22Rv1 (cell line): ENCODE measurements around the gene ZNF462.
A peak's percentile ranks its signal among the peaks of the same experiment; 100 is the strongest.

Experiments
- H3K27ac ChIP-seq: fragments of 450-650 bp; 2 replicates; pipeline ENCODE4 v1.5.1; 2017
- CTCF ChIP-seq: fragments of 450-650 bp; IDR thresholded peaks from 2 replicates; pipeline ENCODE4 v1.5.1; 2017; ENCODE audit warnings: mild to moderate bottlenecking
- ZFX ChIP-seq: fragments of 450-650 bp; IDR thresholded peaks from 2 replicates; pipeline ENCODE4 v1.6.1; 2017; ENCODE audit warnings: antibody characterized with exemption, borderline replicate concordance

The ZNF462 gene

GRCh38 chr9:106928350-106928749, 65.4 kb downstream of the ZNF462 start:
- TF ChIP-seq ZFX (no peak), CTCF (no peak)
- no peak overlapping the region for H3K27ac ChIP-seq

DNA sequence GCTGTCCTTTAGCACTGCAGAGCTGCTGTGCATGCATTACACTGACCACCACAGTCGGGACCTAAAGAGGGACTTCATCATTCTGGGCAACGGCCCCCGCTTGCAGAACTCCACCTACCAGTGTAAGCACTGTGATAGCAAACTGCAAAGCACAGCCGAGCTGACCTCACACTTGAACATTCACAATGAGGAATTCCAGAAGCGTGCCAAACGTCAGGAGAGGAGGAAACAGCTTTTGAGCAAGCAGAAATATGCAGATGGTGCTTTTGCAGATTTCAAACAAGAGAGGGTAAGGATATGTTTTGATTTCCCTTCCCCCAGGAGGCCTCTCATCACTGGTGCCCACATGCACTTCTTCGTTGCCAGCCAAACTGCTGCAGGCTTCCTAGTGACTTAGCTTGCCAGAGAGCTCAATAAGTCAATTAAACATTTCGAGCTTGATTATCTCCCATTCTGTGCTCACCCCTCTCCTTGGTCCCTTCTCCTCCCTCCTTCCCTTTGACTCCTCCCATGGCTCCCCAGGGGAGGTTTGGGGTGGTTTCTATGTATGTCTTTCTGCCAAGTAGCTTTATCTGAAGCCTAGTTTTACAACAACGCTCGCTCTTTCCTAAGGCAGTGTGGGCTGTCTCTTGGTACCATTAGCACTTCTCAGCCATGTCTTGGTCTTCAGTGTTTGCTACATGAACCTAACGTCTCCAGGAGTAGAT, 66.7 kb downstream of the ZNF462 start:
- TF ChIP-seq ZFX (no peak), CTCF (no peak)
- no peak overlapping the region; the same call in 1 of the 2 replicates for H3K27ac ChIP-seq

DNA sequence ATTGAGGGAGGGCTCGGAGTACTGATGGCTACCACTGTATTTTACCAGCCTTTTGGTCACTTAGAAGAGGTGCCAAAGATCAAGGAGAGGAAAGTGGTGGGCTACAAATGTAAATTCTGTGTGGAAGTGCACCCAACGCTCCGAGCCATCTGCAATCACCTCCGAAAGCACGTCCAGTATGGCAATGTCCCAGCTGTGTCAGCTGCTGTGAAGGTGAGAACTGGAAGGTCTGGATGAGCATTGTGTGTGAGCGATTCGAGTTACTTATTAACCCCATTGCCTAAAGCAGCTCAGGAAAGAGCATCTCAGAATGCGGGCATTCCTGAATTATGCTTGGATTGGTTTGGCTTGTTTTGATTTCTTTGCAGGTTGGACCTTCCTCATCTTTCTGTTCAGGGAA, 67.5 kb downstream of the ZNF462 start:
- TF ChIP-seq CTCF (no peak), ZFX (no peak)
- H3K27ac ChIP-seq, result peak overlapping the region; percentile 46

DNA sequence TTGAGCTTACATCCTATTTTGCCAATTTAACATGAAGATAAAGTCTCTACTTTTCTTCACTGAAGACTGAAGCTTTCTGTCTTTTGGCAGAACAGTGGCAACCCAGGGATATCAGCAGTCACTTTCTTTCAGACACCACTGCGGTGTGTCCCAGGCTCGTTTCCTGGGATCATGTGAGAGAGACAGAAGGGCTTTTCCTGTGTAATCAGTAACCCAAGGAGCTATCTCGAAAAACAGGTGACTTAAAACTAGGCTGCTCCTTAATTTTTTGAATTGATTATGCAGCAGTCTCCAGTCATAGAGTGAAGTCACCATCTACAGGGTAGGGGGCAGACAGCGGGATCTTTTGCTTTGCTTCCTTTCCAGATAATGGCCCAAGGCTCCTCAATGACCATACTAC, 68.5 kb downstream of the ZNF462 start:
- H3K27ac ChIP-seq, result no peak overlapping the region
- TF ChIP-seq ZFX, result no peak
- no peak for TF ChIP-seq CTCF

DNA sequence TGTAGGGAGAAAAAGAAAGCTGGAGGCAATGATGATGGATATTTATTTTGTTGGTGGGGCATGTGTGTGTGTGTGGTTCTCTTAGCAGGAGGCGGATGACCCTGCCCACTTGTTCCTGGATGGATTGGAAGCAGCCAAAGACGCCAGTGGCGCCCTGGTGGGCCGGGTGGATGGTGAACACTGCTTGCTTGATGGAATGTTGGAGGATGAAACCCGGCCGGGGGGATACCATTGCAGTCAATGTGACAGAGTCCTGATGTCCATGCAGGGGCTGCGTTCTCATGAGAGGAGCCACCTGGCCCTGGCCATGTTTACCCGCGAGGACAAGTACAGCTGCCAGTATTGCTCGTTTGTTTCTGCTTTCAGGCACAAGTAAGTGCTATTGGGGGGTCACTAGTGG, 69.2 kb downstream of the ZNF462 start:
- no peak overlapping the region for H3K27ac ChIP-seq

GRCh38 chr9:106932675-106933074, 69.7 kb downstream of the ZNF462 start:
- H3K27ac ChIP-seq, result no peak overlapping the region
- no peak for TF ChIP-seq CTCF
- TF ChIP-seq ZFX, result no peak

More for the DNA sequence above, 69.2 kb downstream of the ZNF462 start:
- TF ChIP-seq CTCF, result no peak
- TF ChIP-seq ZFX, result no peak

- no peak for TF ChIP-seq CTCF
- TF ChIP-seq ZFX, result no peak
- H3K27ac ChIP-seq, result no peak overlapping the region
These were observed 70.5 kb downstream of the ZNF462 start for GRCh38 chr9:106933470-106933869.
